Stimulated activated CD8-positive, alpha-beta memory T cell treated with anti-CD3 and anti-CD28 coated beads, Interleukin-4, amount 100 ng/mL, for 4 hours (primary cell): ENCODE measurements around the gene SMARCB1.

Experiments used
- DNase-seq, 2 donors: peaks; one replicate each; pipeline ENCODE4 v3.0.0-alpha.2; 2020; ENCODE audit warnings: low read depth in 2 of 2, low spot score in 1 of 2

Gene SMARCB1

DNA sequence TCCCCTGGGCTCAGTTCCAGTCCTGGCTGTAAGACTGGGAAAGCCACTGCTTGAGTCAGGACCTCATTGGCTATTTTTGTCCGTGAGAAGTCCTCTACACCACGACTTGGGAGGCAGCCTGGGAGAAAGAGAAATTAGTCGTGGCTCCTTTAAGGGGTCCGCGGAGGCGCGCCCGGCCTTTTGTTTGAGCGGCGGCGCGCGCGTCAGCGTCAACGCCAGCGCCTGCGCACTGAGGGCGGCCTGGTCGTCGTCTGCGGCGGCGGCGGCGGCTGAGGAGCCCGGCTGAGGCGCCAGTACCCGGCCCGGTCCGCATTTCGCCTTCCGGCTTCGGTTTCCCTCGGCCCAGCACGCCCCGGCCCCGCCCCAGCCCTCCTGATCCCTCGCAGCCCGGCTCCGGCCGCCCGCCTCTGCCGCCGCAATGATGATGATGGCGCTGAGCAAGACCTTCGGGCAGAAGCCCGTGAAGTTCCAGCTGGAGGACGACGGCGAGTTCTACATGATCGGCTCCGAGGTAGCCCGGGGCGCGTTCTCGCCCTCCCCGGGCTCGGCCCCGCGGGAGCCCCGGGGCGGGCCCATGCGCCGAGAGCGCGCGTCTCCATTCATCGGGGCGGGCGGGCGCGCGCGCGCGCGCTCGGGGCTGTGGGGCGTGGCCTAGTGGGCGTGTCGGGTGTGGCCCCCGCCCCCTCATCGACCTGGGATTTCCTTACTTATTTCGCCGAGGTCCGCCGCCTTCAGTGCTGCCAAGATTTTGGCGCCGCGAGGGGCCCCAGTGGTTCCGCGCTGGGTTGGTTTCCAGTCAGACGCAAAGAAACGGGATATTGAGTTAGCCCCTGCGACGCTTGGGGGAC is at the start of gene SMARCB1:
Gene SMARCB1 (plus strand): TSS at position 215 of the 848 bp plus-strand sequence. CDS start 204 bp downstream, at position 419.
- DNase-seq: peak; percentile 79 to 88

DNA sequence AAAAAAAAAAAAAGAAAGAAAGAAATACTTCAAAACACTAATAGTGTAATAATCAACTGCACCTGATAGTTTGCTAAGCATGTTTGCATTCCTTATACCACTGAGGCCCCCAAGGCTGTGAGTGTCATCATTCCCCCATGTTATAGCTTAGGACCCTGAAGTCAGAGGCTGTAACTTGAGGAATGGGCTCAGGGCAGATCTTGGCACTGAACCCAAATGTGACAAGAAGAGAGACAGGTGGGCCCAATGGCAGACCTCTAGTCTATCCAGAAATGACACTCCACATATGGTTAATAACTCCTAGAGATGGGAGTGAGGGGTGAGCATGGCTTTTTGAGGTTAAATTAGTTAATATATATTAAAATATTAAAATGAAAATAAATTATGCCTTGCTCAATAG is 49.1 kb upstream of the SMARCB1 start:
- no peak for DNase-seq

DNA sequence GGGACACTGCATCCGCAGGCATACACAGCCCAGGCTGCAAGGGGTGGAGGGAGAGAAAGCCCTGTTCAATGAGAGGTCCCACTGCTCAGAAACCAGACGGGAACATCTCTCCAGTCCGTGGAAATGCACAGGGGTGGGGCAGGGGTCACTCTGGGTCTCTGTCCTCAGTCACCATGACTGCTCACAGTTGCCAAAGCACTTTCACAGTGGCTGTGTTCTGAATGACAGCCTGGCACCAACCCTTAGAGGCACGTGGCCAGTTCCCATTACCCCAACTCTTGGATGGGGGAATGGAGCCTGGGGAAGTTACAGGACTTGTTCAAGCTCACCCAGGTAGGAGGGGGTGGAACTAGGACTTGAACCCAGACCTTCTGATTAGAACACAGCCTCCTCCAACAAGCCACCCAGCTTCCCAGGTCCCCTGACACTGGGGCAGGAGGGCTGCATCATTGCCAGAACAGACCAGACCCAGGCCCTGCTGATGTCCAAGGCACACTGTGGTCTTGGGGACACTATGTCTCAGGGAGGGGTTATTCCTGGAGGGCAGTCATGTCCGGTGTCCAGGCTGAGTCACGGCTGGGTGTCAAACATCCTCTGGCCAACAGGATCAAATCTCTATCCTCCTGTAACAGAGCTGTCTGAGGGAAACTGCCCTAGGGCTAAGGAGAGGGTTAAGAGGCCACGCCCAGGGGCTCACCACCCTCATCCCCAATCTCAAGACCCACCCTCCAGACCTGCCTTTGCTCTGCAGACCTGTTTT is 44.1 kb upstream of the SMARCB1 start:
- no peak for DNase-seq

DNA sequence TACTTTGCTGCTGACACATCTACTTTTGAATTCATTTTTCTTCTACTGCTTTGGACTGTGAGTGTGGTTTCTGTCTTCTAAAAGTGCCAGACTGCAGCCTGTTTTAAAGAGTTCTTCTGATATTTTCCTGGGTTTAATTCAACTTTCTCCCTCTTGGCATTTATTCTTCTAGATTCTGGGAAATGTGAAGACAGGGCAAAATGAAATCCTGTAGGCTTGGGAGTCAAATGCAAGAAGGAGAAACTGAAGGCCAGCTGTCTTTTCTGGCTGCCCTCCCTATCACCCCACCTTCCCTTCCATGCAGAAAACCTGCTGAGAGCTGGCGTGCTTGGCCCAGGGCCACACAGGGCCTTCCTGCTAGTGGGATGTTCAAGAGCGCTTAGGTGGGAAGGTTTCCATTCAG is 43.5 kb upstream of the SMARCB1 start:
- no peak for DNase-seq

DNA sequence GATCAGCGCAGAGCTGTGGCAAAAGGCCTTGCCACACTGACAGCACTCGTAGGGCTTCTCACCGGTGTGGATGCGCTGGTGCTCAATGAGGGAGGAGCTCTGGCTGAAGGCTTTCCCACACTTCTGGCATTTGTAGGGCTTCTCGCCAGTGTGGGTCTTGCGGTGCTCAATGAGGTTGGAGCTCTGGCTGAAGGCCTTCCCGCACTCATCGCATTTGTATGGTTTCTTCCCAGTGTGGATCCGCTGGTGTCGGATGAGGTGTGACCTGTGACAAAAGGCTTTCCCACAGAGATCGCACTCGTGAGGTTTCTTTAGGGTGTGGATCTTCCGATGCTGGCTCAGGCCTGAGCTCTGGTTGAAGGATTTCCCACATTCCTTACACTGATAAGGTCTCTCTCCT is 42.8 kb upstream of the SMARCB1 start:
- DNase-seq: no peak

DNA sequence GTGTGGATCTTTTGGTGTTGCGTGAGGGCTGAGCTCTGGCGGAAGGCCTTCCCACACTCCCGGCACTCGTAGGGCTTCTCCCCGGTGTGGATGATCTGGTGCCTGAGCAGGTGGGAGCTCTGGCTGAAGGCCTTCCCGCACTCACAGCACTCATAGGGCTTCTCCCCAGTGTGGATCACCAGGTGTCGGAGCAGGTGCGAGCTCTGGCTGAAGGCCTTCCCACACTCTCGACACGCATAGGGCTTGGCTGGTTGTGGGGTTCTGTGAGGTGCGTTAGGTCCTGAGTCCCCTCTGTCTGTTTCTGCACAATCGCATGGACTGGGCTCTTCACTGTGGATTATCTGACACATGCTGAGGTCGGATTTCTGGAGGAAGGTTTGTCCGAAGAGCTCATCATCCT is 42.3 kb upstream of the SMARCB1 start:
- DNase-seq: no peak

DNA sequence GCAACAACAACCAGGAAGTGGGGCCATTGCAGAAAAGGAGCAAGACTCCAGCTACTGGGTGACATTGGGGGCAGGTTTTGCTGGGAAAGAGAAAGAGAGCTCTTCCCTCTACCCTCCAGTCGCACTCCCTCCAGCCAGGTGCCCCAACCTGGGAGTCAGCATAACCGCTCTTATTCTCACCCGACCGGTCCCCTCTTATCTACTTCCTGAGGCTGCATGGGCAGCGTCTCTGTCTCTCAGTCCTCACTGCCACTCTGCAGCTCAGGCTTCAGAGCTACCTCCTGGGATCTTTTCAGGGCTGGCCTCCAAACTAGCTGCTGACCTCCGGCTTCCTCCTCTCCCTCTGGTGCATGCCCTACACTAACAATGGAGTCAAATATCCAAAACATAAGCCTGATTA is 41.0 kb upstream of the SMARCB1 start:
- DNase-seq: no peak

DNA sequence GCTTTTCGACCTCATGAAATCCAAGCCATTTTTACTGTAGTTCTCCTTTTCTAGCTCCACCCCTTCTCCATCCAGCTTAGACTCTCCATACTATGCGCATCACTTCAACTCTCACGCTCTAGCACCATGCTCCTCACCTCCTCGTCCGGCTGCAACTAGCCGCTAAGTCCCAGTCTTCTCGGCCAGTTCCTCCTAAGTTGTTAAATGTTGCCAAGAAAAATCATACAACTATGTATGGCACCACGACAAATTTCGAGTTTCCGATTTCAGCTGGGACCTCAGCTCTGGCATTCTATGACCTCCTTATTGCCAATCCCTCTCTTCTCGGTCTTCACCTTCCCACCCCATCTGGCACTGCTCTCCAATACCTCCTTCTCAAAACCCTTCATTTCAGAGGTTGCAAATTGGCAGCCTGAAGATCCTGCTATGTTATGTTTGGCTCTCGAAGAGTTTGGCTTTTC is 36.9 kb upstream of the SMARCB1 start:
- no peak for DNase-seq

DNA sequence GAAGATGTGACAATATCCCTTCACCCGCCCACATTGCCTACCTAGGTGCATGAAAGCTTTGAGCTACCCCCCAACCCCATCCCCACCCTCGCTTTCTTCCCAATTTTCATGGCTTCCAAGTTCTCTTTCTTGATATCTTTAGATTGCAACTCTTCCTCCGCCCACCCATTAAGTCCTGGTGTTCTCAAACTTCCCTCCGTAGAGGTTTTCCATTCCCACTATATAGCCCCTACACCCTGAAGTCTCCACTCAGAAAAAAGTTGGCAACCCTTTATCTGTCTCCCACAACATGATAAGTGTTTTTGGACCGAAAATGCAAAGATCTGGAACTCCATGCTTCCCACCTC is 36.4 kb upstream of the SMARCB1 start:
- no peak for DNase-seq

DNA sequence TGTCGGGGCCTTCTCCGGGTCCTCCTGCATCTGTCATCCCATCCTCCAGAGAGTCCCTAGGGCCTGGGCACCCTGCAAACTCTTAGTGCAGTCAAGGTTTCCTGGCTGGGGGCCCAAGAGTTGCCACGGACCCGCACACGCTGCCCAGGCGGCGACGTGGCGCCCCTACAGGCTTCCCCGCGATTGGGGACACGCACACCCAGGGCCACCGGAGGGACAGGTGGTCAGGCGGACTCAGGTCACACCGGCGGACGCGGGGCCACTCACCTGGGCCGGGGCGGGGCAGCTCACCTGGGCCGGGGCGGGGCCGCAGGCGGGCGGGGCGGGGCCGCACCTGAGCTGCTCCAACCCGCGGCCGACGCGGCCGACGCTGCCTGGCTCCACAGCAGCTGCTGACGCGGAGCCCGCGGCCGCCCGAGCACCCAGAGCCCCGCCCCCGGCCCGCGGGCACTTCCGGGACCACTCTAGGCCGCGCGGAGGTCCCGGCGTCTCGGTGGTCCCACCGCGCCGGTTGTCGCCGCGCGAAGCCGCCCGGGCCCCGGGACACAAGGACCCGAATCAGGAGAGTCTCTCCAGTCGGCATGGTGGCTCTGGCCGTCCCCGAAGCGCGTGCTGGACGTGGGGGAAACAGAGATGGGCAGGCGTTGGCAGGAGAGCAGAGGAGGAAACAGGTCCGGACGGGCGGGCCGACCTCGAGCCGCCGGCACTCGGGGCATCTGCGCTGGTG is 35.9 kb upstream of the SMARCB1 start, which contains the start of gene ZNF70:
Gene ZNF70 (minus strand): TSS at position 399 of the 727 bp plus-strand sequence. CDS start 5,972 bp downstream, outside the sequence.
- DNase-seq: peak; percentile 47 to 79

DNA sequence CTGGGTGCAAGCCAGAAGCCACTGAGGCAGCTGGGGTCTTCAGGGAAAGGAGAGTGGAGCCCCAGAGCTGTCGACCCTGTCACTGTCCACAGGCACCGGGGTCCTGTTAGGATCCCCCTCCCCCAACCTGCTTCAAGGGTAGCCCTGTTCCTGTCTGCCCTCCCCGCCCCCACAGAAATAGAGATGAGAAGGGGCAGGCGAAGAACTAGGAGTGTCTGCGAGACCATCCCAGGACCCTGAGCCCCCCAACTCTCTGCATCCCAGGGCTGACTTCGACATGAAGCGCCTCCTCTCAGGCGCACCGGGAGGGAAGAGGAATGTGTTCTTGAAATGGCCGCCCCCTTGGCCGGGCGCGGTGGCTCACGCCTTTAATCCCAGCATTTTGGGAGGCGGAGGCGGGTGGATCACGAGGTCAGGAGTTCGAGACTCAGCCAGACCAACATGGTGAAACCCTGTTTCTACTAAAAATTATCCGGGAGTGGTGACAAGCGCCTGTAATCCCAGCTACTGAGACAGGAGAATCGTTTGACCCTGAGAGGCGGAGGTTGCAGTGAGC is 35.2 kb upstream of the SMARCB1 start:
- DNase-seq: no peak

DNA sequence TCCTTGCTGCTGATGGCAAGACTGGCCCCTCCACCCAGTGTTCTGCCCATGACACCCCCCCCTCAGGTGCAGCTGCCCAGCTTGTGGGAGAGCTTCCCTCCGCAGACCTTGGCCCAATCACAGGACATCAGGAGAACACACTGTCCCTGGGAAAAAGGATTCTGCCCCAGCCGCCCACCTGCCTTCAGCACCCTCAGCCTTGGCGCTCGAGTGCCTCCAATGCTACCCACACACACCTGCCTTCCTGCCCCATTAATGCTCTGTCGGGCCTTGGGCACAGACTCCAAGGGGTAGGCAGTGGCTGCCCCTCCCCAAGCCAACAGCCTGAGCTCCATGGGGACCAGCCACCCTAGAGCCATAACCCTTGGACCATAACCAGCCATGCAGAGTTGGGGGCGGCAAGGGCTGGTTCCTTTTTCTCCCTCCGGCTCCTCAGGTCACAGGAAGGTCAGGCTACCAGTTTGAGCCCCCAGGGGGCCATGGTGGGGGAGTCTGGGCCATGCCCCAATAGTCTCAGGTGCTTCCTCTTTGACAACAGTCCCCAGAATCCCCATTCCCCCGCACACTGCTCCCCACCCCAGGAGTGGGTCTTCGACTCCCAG is 34.6 kb upstream of the SMARCB1 start:
- DNase-seq: no peak

DNA sequence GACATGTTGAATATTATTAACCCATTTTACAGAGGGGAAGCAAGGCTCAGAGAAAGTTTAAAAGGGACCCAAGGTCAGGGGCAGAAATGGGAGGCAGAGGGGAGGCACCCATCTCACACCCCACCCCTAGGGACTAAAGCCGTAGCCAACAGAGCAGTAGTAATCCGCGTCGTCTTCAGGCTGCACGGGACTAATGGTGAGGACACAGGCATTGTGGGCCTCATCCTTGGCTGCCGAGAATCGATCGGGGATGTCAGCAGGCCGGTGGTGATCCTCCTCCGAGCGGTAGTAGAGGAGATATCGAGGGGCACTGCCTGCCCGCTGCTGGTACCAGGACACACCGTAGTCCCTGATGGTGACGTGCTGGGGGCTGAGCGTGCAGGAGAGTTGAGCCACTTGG is 34.0 kb upstream of the SMARCB1 start:
- DNase-seq: no peak

DNA sequence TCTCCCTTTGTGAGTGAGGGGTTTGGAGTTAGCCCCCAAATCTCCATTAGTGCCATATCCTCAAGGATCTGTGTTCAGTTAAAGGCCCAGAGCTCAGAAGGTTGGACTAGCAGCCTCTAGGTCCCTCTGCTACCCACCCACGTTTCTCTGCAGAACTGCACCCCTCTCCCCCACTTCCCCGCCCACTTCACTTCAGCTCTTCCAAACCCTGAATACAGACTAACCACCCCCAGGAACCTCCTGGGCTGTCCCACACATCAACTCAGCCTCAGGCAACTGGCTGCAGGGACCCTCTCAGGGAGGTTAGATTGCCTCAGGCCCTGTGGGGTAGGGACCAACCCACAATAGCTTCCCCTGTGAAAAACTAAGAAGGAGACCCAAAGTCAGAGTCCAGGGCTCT is 33.4 kb upstream of the SMARCB1 start:
- DNase-seq: no peak

DNA sequence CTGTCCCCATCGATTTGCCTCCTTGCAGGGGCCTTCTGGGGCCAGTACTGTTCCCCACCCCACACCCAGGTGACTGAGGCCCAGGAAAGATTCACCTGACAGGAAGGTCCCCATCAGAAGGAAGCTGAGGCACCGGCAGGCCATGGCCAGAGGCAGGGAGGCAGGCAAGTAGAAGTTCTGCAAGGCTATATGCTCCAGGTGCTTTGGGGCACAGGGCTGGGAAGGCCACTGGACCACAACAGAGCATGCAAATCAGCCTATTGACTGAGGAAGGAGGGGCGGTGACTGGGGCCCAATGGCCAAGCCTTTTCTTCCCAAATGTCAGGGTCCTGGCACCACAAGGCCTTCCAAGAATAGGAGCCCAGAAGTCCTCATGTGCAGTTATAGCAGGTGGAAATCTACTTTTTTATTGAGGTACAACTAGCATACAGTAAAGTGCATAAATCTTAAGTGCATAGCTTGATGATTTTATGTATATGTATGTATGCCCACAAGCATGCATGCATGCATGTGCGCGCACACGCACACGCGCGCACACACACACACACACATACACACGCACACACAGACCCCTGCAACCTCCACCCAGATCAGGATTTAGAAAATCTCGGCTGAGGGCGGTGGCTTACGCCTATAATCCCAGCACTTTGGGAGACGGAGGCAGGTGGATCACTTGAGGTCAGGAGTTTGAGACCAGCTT is 32.4 kb upstream of the SMARCB1 start, which contains the start of gene VPREB3:
Gene VPREB3 (minus strand): TSS at position 206 of the 700 bp plus-strand sequence. CDS start 62 bp downstream, at position 144.
- DNase-seq: no peak

DNA sequence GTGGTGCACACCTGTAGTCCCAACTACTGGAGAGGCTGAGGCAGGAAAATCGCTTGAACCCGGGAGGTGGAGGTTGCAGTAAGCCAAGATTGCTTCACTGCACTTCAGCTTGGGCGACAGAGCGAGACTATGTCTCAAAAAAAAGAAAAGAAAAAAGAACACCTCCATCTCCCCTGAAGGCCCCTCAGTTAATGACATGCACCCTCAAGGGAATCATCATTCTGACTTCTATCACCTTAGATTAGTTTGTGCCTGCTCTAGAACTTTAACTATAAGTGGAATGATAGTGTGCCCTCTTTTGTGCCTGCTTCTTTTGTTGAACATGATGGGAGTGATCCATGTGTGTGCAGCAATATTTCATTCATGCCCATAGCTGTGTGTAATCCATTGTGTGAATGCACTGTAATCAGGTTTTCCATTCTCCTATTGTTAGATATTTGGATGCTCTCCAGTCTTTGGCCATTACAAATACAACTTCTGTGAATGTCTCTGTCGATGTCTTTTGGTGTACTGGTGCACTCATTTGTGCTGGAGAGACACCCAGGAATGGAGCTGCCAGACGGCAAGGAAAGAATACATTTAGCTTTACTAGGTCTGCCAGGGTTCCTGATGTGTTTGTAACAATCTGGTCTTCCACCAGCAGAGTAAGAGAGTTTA is 31.7 kb upstream of the SMARCB1 start:
- DNase-seq: no peak

DNA sequence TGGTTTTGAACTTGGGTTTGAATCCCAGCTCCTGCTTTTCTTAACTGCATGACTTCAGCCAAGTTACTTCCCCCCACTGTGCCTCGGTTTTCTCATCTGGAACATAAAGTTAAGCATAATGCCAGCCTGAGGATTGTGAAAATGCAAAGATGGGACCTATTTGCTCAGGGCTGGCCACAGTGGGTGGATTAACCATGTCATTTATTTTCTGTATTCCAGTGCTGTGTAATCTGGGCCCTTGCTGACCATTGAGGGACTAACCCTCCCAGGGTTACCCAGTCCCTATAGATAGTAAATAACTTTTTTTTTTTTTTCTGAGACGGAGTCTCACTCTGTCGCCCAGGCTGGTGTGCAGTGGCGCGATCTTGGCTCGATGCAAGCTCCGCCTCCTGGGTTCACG is 31.1 kb upstream of the SMARCB1 start:
- DNase-seq: no peak

DNA sequence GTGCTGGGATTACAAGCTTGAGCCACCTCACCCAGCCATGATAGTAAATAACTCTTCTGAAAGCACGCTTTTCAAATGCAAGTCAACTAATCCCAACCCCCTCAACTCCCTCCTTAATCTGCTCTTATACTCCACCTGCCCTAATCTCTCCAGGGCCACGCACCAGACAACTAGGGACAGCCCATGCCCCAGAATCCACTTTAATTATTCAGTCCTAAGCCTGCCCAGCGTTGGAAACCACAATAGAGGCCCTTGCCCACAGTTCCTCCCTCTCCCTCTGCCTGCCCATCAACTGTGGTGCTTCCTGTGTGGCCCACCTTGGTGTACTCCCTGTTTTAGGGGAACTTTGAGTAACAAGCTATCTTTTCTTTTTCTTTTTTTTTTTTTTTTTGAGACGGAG is 29.9 kb upstream of the SMARCB1 start:
- DNase-seq: no peak

DNA sequence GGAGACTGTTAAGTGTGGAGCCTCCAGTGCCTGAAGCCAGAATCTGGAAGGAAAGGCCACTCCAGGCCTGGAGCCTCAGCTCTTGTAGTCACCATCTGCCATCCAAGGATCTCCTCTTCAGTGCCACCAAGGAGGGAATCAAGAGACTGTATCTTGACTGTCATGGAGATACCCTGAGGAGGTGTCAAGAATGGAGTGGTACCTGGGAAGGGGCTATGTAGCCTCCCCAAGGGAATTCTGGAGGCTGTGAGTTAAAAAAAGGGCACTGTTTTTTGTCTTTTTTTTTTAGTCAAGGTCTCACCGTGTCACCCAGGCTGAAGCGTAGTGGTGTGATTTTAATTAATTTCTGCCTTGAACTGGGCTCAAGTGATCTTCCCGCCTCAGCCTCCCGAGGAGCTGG is 27.2 kb upstream of the SMARCB1 start:
- DNase-seq: no peak

DNA sequence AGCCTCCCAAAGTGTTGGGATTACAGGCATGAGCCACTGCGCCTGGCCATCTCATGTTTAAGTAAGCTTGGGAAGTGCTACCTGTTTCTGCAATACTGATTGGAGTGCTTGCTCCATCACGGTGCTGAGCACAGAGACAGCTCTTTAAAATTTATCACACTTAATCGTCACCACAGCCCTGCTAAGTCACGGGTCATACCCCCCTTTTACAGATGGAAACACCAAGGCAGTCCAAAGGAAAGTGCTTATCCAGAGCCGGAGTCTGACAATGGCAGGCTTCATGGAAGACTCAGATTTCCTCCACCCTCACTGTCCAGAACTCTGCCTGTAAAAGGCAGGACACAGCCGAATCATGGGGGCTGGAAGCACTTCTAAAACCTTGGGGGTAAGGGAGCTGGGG is 26.7 kb upstream of the SMARCB1 start:
- no peak for DNase-seq
